Measurements from ENCODE around the gene TEX53. TPM values are rescaled to one million over a fixed set of nuclear protein-coding genes. Genes with fewer than 3 reads are reported as not detected.

The TEX53 gene
- polyA plus RNA-seq, 3 donors: not detected

GRCh38 chr9:114612272-114612923 lies 45.2 kb downstream of the TEX53 start:
- no peaks in the 10 kb centered on the region for H3K9me3 Mint-ChIP-seq
- no peaks in the 10 kb centered on the region for H3K9me3 ChIP-seq (replicated peaks in 1 of 2; ENCODE audit: control insufficient read depth in 1 of 2, insufficient read depth in 1 of 2, low read length in 2 of 2)
- H3K27ac ChIP-seq (ENCODE audit: low read depth in 1 of 2, low read length in 2 of 2): peak overlapping the region; percentile 87 to 90
- peak overlapping the region; percentile 88 to 96 (median 92) for H3K27ac Mint-ChIP-seq
- H3K36me3 ChIP-seq (replicated peaks in 1 of 2; ENCODE audit: control insufficient read depth in 1 of 2, insufficient read depth in 2 of 2, low read length in 2 of 2): no peaks in the 10 kb centered on the region
- H3K79me2 ChIP-seq (ENCODE audit: insufficient read depth, low read length): peaks cover 34% of the 10 kb centered on the region
- peaks cover 12% of the 10 kb centered on the region in 2 donors for H3K36me3 Mint-ChIP-seq
- H3K4me3 Mint-ChIP-seq: peak overlapping the region; percentile 84 to 92
- peak overlapping the region; percentile 82 for H3K4me2 ChIP-seq (replicated peaks; ENCODE audit: extremely low read depth, low read length, poor library complexity, severe bottlenecking)
- intact Hi-C loops (cut with micrococcal nuclease): loop anchor here in 1 of 2 donors (10.0 kb wide), 1 partner anchor 128 kb away; no protein-coding TSS in a partner anchor
- peaks cover 52 to 62% of the 10 kb centered on the region in 2 donors for H3K4me1 ChIP-seq (ENCODE audit: control insufficient read depth in 1 of 2, insufficient read depth in 2 of 2, low read length in 2 of 2)
- peak overlapping the region; percentile 62 to 95 (median 82) for H3K4me3 ChIP-seq (replicated peaks in 1 of 3; ENCODE audit: low read depth in 2 of 3, low read length in 3 of 3)
- WGBS (ENCODE audit: insufficient coverage): 0% methylated on average over 1 of the region's 4 CpGs
- DNase-seq: no peak
- H3K27me3 ChIP-seq (ENCODE audit: control insufficient read depth in 2 of 2, insufficient read depth in 2 of 2, low read length in 2 of 2): no peaks in the 10 kb centered on the region
- H3K4me1 Mint-ChIP-seq: peaks cover 65% of the 10 kb centered on the region
- H3K9ac ChIP-seq (ENCODE audit: insufficient read depth, low read length, poor library complexity, severe bottlenecking): peak overlapping the region; percentile 80
- peaks cover 5% of the 10 kb centered on the region for H4K20me1 ChIP-seq (ENCODE audit: insufficient read depth, low read length)
- H3K27me3 Mint-ChIP-seq (ENCODE audit: low read depth in 3 of 3): peaks cover 0 to 4% (median 2%) of the 10 kb centered on the region in 3 donors
- TF ChIP-seq CTCF (IDR thresholded peaks at IDR 0.05): no peak
- H2AFZ ChIP-seq (ENCODE audit: insufficient read depth, low read depth, low read length, poor library complexity, severe bottlenecking): peak overlapping the region; percentile 89

GRCh38 chr9:114611516-114612271 lies 45.9 kb downstream of the TEX53 start:
- H3K4me3 Mint-ChIP-seq: peak overlapping the region; percentile 84 to 92
- H3K9me3 Mint-ChIP-seq: no peaks in the 10 kb centered on the region
- H3K27ac Mint-ChIP-seq: peak overlapping the region; percentile 88 to 96 (median 92)
- no peak for TF ChIP-seq CTCF (IDR thresholded peaks at IDR 0.05)
- Histone ChIP-seq H4K20me1 (ENCODE audit: insufficient read depth, low read length) (peaks cover 5% of the 10 kb centered on the region), H3K4me2 (replicated peaks; ENCODE audit: extremely low read depth, low read length, poor library complexity, severe bottlenecking) (peak overlapping the region; percentile 82), H3K27me3 (ENCODE audit: control insufficient read depth in 2 of 2, insufficient read depth in 2 of 2, low read length in 2 of 2) (no peaks in the 10 kb centered on the region), H3K79me2 (ENCODE audit: insufficient read depth, low read length) (peaks cover 34% of the 10 kb centered on the region), H3K36me3 (replicated peaks in 1 of 2; ENCODE audit: control insufficient read depth in 1 of 2, insufficient read depth in 2 of 2, low read length in 2 of 2) (no peaks in the 10 kb centered on the region), H3K4me1 (ENCODE audit: control insufficient read depth in 1 of 2, insufficient read depth in 2 of 2, low read length in 2 of 2) (peaks cover 45 to 60% of the 10 kb centered on the region in 2 donors), H3K27ac (ENCODE audit: low read depth in 1 of 2, low read length in 2 of 2) (peak overlapping the region; percentile 87 to 90), H3K9me3 (replicated peaks in 1 of 2; ENCODE audit: control insufficient read depth in 1 of 2, insufficient read depth in 1 of 2, low read length in 2 of 2) (no peaks in the 10 kb centered on the region), H2AFZ (ENCODE audit: insufficient read depth, low read depth, low read length, poor library complexity, severe bottlenecking) (peak overlapping the region; percentile 89), H3K9ac (ENCODE audit: insufficient read depth, low read length, poor library complexity, severe bottlenecking) (peak overlapping the region; percentile 80), H3K4me3 (replicated peaks in 1 of 3; ENCODE audit: low read depth in 2 of 3, low read length in 3 of 3) (peak overlapping the region; percentile 62 to 95 (median 82))
- H3K36me3 Mint-ChIP-seq: peaks cover 12% of the 10 kb centered on the region in 2 donors
- peaks cover 66% of the 10 kb centered on the region for H3K4me1 Mint-ChIP-seq
- 1% methylated on average over 50 of the region's 58 CpGs for whole genome bisulfite sequencing (ENCODE audit: insufficient coverage)
- peak; percentile 55 to 70 (median 69) for DNase-seq
- peaks cover 0 to 3% (median 2%) of the 10 kb centered on the region in 3 donors for H3K27me3 Mint-ChIP-seq (ENCODE audit: low read depth in 3 of 3)
- intact Hi-C loops (cut with micrococcal nuclease): loop anchor here in 1 of 2 donors (10.0 kb wide), 1 partner anchor 127 kb away; no protein-coding TSS in a partner anchor

Data from CD14-positive monocyte (primary cell).